H1 (cell line): ENCODE data around the gene OR13C3. TPM values are rescaled to one million over a fixed set of nuclear protein-coding genes. Genes with fewer than 3 reads are reported as not detected.

Experiments used
- CTCF ChIA-PET: fragments of 300-600 bp; sonication (Branson Sonifier 250); formaldehyde crosslinking; loops from one replicate; lab custom pipeline; 2021; ENCODE audit not compliant: partially characterized antibody; lab: Charles Lee
- POLR2A ChIA-PET: fragments of 300-600 bp; sonication (Branson Sonifier 250); formaldehyde crosslinking; loops from one replicate; lab custom pipeline; 2021; ENCODE audit warnings: inconsistent platforms; ENCODE audit not compliant: partially characterized antibody; lab: Charles Lee
- DNase-seq, 2 experiments: peaks; one replicate each; pipeline versions ENCODE4 v3.0.0 to v3.0.0-alpha.2; 2010 to 2022; ENCODE audit warnings: low spot score in 2 of 2, low read depth in 1 of 2, mixed read lengths in 1 of 2
- FAIRE-seq: peaks from 2 replicates; lab custom pipeline; 2011; peaks lifted over from hg19 to GRCh38; lab: Jason Lieb, UNC
- H2AFZ ChIP-seq: 2 replicates; pipeline ENCODE4 v1.8.1; 2012; ENCODE audit warnings: low read length, inconsistent platforms
- H2AK5ac ChIP-seq: 2 replicates; pipeline ENCODE4 v1.6.1; 2013; ENCODE audit warnings: low read depth, low read length
- H2BK120ac ChIP-seq: replicated peaks from 2 replicates; pipeline ENCODE3; 2013; ENCODE audit warnings: low read depth, low read length, inconsistent platforms
- H2BK12ac ChIP-seq: 2 replicates; pipeline ENCODE4 v1.6.1; 2013; ENCODE audit warnings: low read depth, low read length
- H2BK15ac ChIP-seq: 2 replicates; pipeline ENCODE4 v1.6.1; 2013; ENCODE audit warnings: low read length
- H2BK20ac ChIP-seq: 2 replicates; pipeline ENCODE4 v1.6.1; 2013; ENCODE audit warnings: low read length
- H2BK5ac ChIP-seq: 2 replicates; pipeline ENCODE4 v1.6.1; 2013; ENCODE audit warnings: low read depth, low read length
- H3K14ac ChIP-seq: 2 replicates; pipeline ENCODE4 v1.6.1; 2013; ENCODE audit warnings: inconsistent platforms; ENCODE audit not compliant: insufficient read length
- H3K18ac ChIP-seq: 2 replicates; pipeline ENCODE4 v1.6.1; 2013; ENCODE audit warnings: low read length; ENCODE audit errors: extremely low read depth
- H3K23ac ChIP-seq: 2 replicates; pipeline ENCODE4 v1.6.1; 2013; ENCODE audit warnings: inconsistent platforms; ENCODE audit not compliant: insufficient read length
- H3K23me2 ChIP-seq: 2 replicates; pipeline ENCODE4 v1.6.1; 2013; ENCODE audit warnings: low read depth, low read length
- H3K27ac ChIP-seq: 2 replicates; pipeline ENCODE4 v1.6.1; 2011; ENCODE audit warnings: low read depth, low read length, inconsistent platforms
- H3K27me3 ChIP-seq, 4 experiments: replicated peaks in 1 of 4; 1 replicate in 1 of 4; 2 replicates in 3 of 4; pipeline versions ENCODE4 v1.6.1 to v1.8.1; 2011 to 2013; ENCODE audit warnings: low read length in 3 of 4, mild to moderate bottlenecking in 3 of 4, inconsistent platforms in 2 of 4, mixed read lengths in 2 of 4, moderate library complexity in 1 of 4; ENCODE audit not compliant: control insufficient read depth in 3 of 4, insufficient read depth in 3 of 4; ENCODE audit errors: extremely low read depth in 1 of 4
- H3K36me3 ChIP-seq, 4 experiments: 2 replicates each; pipeline versions ENCODE4 v1.6.1 to v1.8.1; 2011 to 2013; ENCODE audit warnings: mild to moderate bottlenecking in 4 of 4, low read length in 3 of 4, moderate library complexity in 2 of 4, control low read depth in 1 of 4, inconsistent platforms in 1 of 4; ENCODE audit not compliant: insufficient read depth in 4 of 4, control insufficient read depth in 2 of 4
- H3K4ac ChIP-seq: replicated peaks from 2 replicates; pipeline ENCODE3; 2013; ENCODE audit warnings: low read length, low read depth, mixed read lengths, inconsistent platforms; ENCODE audit not compliant: insufficient read length
- H3K4me1 ChIP-seq, 4 experiments: replicated peaks in 1 of 4; 1 replicate in 1 of 4; 2 replicates in 3 of 4; pipeline versions ENCODE4 v1.6.1 to v1.8.1; 2011 to 2013; ENCODE audit warnings: low read length in 3 of 4, inconsistent platforms in 2 of 4, mixed read lengths in 1 of 4; ENCODE audit not compliant: insufficient read depth in 4 of 4, control insufficient read depth in 3 of 4
- H3K4me2 ChIP-seq, 2 experiments: 2 replicates each; pipeline versions ENCODE4 v1.6.1 to v1.8.1; 2011 to 2013; ENCODE audit warnings: low read depth in 2 of 2, low read length in 2 of 2, control low read depth in 1 of 2, inconsistent platforms in 1 of 2, mild to moderate bottlenecking in 1 of 2; ENCODE audit not compliant: insufficient read depth in 1 of 2
- H3K4me3 ChIP-seq, 4 experiments: fragments of 200-600, 300-600 bp in 1 of 4; sonication (generic), shearing (Covaris generic), sonication (Bioruptor Twin) in 1 of 4; 2 replicates each; pipeline versions ENCODE4 v1.5.1 to v1.8.1; 2011 to 2016; ENCODE audit warnings: low read length in 4 of 4, low read depth in 3 of 4, control low read depth in 2 of 4, inconsistent platforms in 2 of 4, mild to moderate bottlenecking in 2 of 4, mixed read lengths in 1 of 4, moderate library complexity in 1 of 4; ENCODE audit not compliant: insufficient read depth in 2 of 4; ENCODE audit errors: extremely low read depth in 1 of 4
- H3K56ac ChIP-seq: replicated peaks from 2 replicates; pipeline ENCODE3; 2013; ENCODE audit warnings: low read depth, mild to moderate bottlenecking, mixed read lengths, low read length, inconsistent platforms; ENCODE audit not compliant: insufficient read length
- H3K79me1 ChIP-seq: 2 replicates; pipeline ENCODE4 v1.6.1; 2013; ENCODE audit warnings: low read depth, low read length, control low read depth
- H3K79me2 ChIP-seq, 2 experiments: 2 replicates each; pipeline versions ENCODE4 v1.6.1 to v1.8.1; 2012 to 2013; ENCODE audit warnings: low read length in 2 of 2, mild to moderate bottlenecking in 2 of 2, inconsistent platforms in 1 of 2; ENCODE audit not compliant: insufficient read depth in 2 of 2, control insufficient read depth in 1 of 2
- H3K9ac ChIP-seq, 4 experiments: replicated peaks in 1 of 4; 1 replicate in 1 of 4; 2 replicates in 3 of 4; pipeline versions ENCODE4 v1.6.1 to v1.8.1; 2011 to 2013; ENCODE audit warnings: low read depth in 3 of 4, low read length in 3 of 4, control low read depth in 2 of 4, mild to moderate bottlenecking in 2 of 4, moderate library complexity in 2 of 4, inconsistent platforms in 1 of 4; ENCODE audit errors: extremely low read depth in 1 of 4
- H3K9me3 ChIP-seq, 2 experiments: 2 replicates each; pipeline versions ENCODE4 v1.6.1 to v1.8.1; 2012 to 2013; ENCODE audit warnings: mild to moderate bottlenecking in 2 of 2, moderate library complexity in 2 of 2, control low read depth in 1 of 2, inconsistent platforms in 1 of 2, low read depth in 1 of 2, low read length in 1 of 2, mixed read lengths in 1 of 2; ENCODE audit not compliant: insufficient read depth in 2 of 2
- H4K20me1 ChIP-seq, 2 experiments: replicated peaks in 1 of 2; 2 replicates each; pipeline versions ENCODE3 to v1.8.1; 2011 to 2013; ENCODE audit warnings: inconsistent platforms in 2 of 2, low read length in 2 of 2, mild to moderate bottlenecking in 1 of 2; ENCODE audit not compliant: insufficient read depth in 2 of 2, control insufficient read depth in 1 of 2
- H4K5ac ChIP-seq: 2 replicates; pipeline ENCODE4 v1.6.1; 2013; ENCODE audit warnings: low read length, low read depth, mixed read lengths, inconsistent platforms; ENCODE audit not compliant: insufficient read length
- H4K8ac ChIP-seq: 2 replicates; pipeline ENCODE4 v1.8.0; 2013; ENCODE audit warnings: mild to moderate bottlenecking, moderate library complexity, low read length, inconsistent platforms; ENCODE audit not compliant: insufficient read depth; ENCODE audit errors: extremely low read depth
- H4K91ac ChIP-seq: replicated peaks from 2 replicates; pipeline ENCODE3; 2013; ENCODE audit warnings: low read length, mixed read lengths, inconsistent platforms; ENCODE audit not compliant: insufficient read length
- BRCA1 ChIP-seq: IDR thresholded peaks from 2 replicates; pipeline ENCODE4 v1.6.1; 2012; ENCODE audit warnings: low read depth, low read length, improper control_type of control experiment
- CHD2 ChIP-seq: IDR thresholded peaks from 2 replicates; pipeline ENCODE4 v1.6.1; 2012; ENCODE audit warnings: low read length, improper control_type of control experiment
- CTBP2 ChIP-seq: IDR thresholded peaks from 2 replicates; pipeline ENCODE4 v1.7.0; 2011; ENCODE audit warnings: borderline replicate concordance, mild to moderate bottlenecking, moderate library complexity, mixed read lengths, low read length; ENCODE audit not compliant: insufficient read depth, insufficient read length
- SAP30 ChIP-seq: fragments of 300-600 bp; sonication (generic); IDR thresholded peaks from 2 replicates; pipeline ENCODE4 v1.7.1; 2012; ENCODE audit warnings: low read length, moderate library complexity, mild to moderate bottlenecking, inconsistent platforms; ENCODE audit not compliant: insufficient read depth, insufficient replicate concordance
- TAF1 ChIP-seq: IDR thresholded peaks from 2 replicates; pipeline ENCODE4 v1.6.1; 2011; ENCODE audit warnings: mild to moderate bottlenecking, low read depth, low read length
- TAF7 ChIP-seq: optimal IDR thresholded peaks from 2 replicates; pipeline ENCODE3; 2011; ENCODE audit warnings: low read depth, mild to moderate bottlenecking, inconsistent platforms, low read length, moderate library complexity, borderline replicate concordance
- TEAD4 ChIP-seq: IDR thresholded peaks from 2 replicates; pipeline ENCODE4 v1.6.1; 2012; ENCODE audit warnings: low read depth, low read length, inconsistent platforms, mixed read lengths
- polyA plus RNA-seq, 7 experiments: library from polyadenylated mRNA; depleted of rRNA in 3 of 7; stranded (reverse) in 5 of 7; unstranded in 2 of 7; fragments of >200 nt in 5 of 7; fragments of 200-250 nt in 2 of 7; gene quantifications; 1 replicate in 5 of 7; 2 replicates in 1 of 7; 4 replicates in 1 of 7; pipeline versions ENCODE4 v1.2.1 to v1.2.3, GENCODE V29; 2011 to 2013; ENCODE audit warnings: missing spikeins in 2 of 7, mixed read lengths in 2 of 7
- total RNA-seq: library from RNA; stranded (reverse); fragmentation: NEBNext Ultra II Directional; extraction: Animal tissue kit (Norgen Biotek cat#: 25700); gene quantifications from 2 replicates; pipeline ENCODE4 v1.2.1, GENCODE V29; 2021
- TF ChIP-seq, protein P1 (sequence below): IDR thresholded peaks from 2 replicates; pipeline ENCODE4 v1.6.1; 2012; ENCODE audit warnings: low read length, inconsistent platforms

Gene OR13C3
- total and polyA plus RNA-seq, 2 of the 8 experiments (the other 6 are each of a cell fraction or from before 2014, with no cell fraction given), result not detected

- no peak for TF ChIP-seq TAF1
These were observed 32.7 kb downstream of the OR13C3 start, which contains the start of gene OR13F1 (continued) for GRCh38 chr9:104503963-104504362.

GRCh38 chr9:104503440-104503839 lies 33.2 kb downstream of the OR13C3 start:
- H3K79me2 ChIP-seq, result no peaks in the 10 kb centered on the region
- H4K91ac ChIP-seq, result no peak overlapping the region
- no peak overlapping the region for H2BK20ac ChIP-seq
- H3K4ac ChIP-seq, result no peak overlapping the region
- no peak overlapping the region for H3K18ac ChIP-seq
- H3K9me3 ChIP-seq, result no peaks in the 10 kb centered on the region
- no peaks in the 10 kb centered on the region for H4K20me1 ChIP-seq
- H2AK5ac ChIP-seq, result no peak overlapping the region
- no peak overlapping the region for H2AFZ ChIP-seq
- H3K14ac ChIP-seq, result no peak overlapping the region
- H3K4me2 ChIP-seq, result no peak overlapping the region
- H3K56ac ChIP-seq, result no peak overlapping the region
- no peak overlapping the region for H3K23ac ChIP-seq
- no peaks in the 10 kb centered on the region for H3K27me3 ChIP-seq
- no peak overlapping the region for H2BK12ac ChIP-seq
- H4K5ac ChIP-seq, result no peak overlapping the region
- H2BK5ac ChIP-seq, result no peak overlapping the region
- H3K4me1 ChIP-seq, result no peaks in the 10 kb centered on the region
- no peak overlapping the region for H3K27ac ChIP-seq
- CTCF ChIA-PET, result no interaction called here
- no peaks in the 10 kb centered on the region for H3K36me3 ChIP-seq
- no peaks in the 10 kb centered on the region for H3K79me1 ChIP-seq
- H4K8ac ChIP-seq, result no peak overlapping the region
- TF ChIP-seq TAF7 (no peak), BRCA1 (no peak), SAP30 (no peak), CTBP2 (no peak), CHD2 (no peak), TEAD4 (no peak)
- TF ChIP-seq, protein P1, sequence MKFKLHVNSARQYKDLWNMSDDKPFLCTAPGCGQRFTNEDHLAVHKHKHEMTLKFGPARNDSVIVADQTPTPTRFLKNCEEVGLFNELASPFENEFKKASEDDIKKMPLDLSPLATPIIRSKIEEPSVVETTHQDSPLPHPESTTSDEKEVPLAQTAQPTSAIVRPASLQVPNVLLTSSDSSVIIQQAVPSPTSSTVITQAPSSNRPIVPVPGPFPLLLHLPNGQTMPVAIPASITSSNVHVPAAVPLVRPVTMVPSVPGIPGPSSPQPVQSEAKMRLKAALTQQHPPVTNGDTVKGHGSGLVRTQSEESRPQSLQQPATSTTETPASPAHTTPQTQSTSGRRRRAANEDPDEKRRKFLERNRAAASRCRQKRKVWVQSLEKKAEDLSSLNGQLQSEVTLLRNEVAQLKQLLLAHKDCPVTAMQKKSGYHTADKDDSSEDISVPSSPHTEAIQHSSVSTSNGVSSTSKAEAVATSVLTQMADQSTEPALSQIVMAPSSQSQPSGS, result no peak
- H3K4me3 ChIP-seq, result no peak overlapping the region
- H2BK15ac ChIP-seq, result no peak overlapping the region
- no peak overlapping the region for H2BK120ac ChIP-seq
- DNase-seq (no peak), FAIRE-seq (no peak)
- no peaks in the 10 kb centered on the region for H3K23me2 ChIP-seq
- POLR2A ChIA-PET, result no interaction called here
- H3K9ac ChIP-seq, result no peak overlapping the region
